ENCODE results near the gene TPGS1. TPM values are rescaled to one million over a fixed set of nuclear protein-coding genes. Genes with fewer than 3 reads are reported as not detected.
A peak's percentile ranks its signal among the peaks of the same experiment; 100 is the strongest.

The TPGS1 gene
- total and polyA plus RNA-seq, 2 donors from 2014 or later = 17.9 to 23.1 TPM

- peak in 2 of 5 donors; percentile 67 to 80 for DNase-seq
- TF ChIP-seq, protein P1, sequence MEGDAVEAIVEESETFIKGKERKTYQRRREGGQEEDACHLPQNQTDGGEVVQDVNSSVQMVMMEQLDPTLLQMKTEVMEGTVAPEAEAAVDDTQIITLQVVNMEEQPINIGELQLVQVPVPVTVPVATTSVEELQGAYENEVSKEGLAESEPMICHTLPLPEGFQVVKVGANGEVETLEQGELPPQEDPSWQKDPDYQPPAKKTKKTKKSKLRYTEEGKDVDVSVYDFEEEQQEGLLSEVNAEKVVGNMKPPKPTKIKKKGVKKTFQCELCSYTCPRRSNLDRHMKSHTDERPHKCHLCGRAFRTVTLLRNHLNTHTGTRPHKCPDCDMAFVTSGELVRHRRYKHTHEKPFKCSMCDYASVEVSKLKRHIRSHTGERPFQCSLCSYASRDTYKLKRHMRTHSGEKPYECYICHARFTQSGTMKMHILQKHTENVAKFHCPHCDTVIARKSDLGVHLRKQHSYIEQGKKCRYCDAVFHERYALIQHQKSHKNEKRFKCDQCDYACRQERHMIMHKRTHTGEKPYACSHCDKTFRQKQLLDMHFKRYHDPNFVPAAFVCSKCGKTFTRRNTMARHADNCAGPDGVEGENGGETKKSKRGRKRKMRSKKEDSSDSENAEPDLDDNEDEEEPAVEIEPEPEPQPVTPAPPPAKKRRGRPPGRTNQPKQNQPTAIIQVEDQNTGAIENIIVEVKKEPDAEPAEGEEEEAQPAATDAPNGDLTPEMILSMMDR (IDR thresholded peaks at IDR 0.05; ENCODE audit: borderline replicate concordance, extremely low read depth, insufficient read depth) = no peak
- no peaks in the 10 kb centered on the region for H3K27me3 ChIP-seq (ENCODE audit: control insufficient read depth, insufficient read depth, low read length)
Measured at GRCh38 chr19:491146-491741, 16.1 kb upstream of the TPGS1 start.

DNA sequence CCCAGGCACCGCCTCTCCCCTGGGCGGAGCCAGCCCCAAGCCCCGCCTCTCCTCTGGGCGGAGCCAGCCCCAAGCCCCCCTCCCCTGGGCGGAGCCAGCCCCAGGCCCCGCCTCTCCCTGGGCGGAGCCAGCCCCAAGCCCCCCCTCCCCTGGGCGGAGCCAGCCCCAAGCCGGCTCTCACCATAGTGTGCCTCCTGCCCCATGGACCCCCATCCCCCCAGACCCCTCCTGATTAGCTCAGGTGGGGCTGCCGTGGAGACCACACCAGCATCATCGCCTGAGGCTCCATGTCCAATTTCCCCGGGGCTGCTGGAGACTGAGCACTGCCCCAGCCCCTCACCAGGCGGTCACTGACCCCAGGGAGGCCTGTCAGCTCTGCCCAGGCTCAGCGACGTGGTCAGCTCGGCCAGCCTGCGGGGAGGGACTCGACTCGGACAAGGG is 15.2 kb upstream of the TPGS1 start:
- TF ChIP-seq, protein P1 (IDR thresholded peaks at IDR 0.05; ENCODE audit: borderline replicate concordance, extremely low read depth, insufficient read depth) = no peak
- DNase-seq = peak in 1 of 5 donors; percentile 70
- Histone ChIP-seq H3K9me3 (ENCODE audit: control insufficient read depth in 2 of 3, insufficient read depth in 1 of 3, low read length in 3 of 3) (no peaks in the 10 kb centered on the region), H3K27me3 (ENCODE audit: control insufficient read depth, insufficient read depth, low read length) (no peaks in the 10 kb centered on the region), H3K27ac (ENCODE audit: low read depth in 2 of 2, low read length in 2 of 2) (no peak overlapping the region), H3K9ac (ENCODE audit: low read length in 3 of 3) (no peak overlapping the region), H3K4me1 (ENCODE audit: control insufficient read depth in 2 of 3, insufficient read depth in 2 of 3, low read depth in 1 of 3, low read length in 3 of 3) (peaks cover 0 to 5% (median 3%) of the 10 kb centered on the region in 3 donors), H3K4me3 (ENCODE audit: low read length in 3 of 3) (no peak overlapping the region), H3K36me3 (ENCODE audit: control insufficient read depth in 2 of 3, insufficient read depth in 3 of 3, low read length in 3 of 3) (no peaks in the 10 kb centered on the region)
- no peak for FAIRE-seq
- intact Hi-C loops (cut with DNase I) = no loop called here

More at GRCh38 chr19:491146-491741, 16.1 kb upstream of the TPGS1 start:
- H3K36me3 ChIP-seq (ENCODE audit: control insufficient read depth in 2 of 3, insufficient read depth in 3 of 3, low read length in 3 of 3) = no peaks in the 10 kb centered on the region
- H3K9ac ChIP-seq (ENCODE audit: low read length in 3 of 3) = no peak overlapping the region
- H3K27ac ChIP-seq (ENCODE audit: low read depth in 2 of 2, low read length in 2 of 2) = no peak overlapping the region
- H3K9me3 ChIP-seq (ENCODE audit: control insufficient read depth in 2 of 3, insufficient read depth in 1 of 3, low read length in 3 of 3) = no peaks in the 10 kb centered on the region
- H3K4me1 ChIP-seq (ENCODE audit: control insufficient read depth in 2 of 3, insufficient read depth in 2 of 3, low read depth in 1 of 3, low read length in 3 of 3) = peaks cover 0 to 5% (median 3%) of the 10 kb centered on the region in 3 donors
- no peak for FAIRE-seq
- H3K4me3 ChIP-seq (ENCODE audit: low read length in 3 of 3) = no peak overlapping the region
- intact Hi-C loops (cut with DNase I) = no loop called here

- TF ChIP-seq, protein P1 (IDR thresholded peaks at IDR 0.05; ENCODE audit: borderline replicate concordance, extremely low read depth, insufficient read depth) = no peak
- no peak overlapping the region for H3K4me3 ChIP-seq (ENCODE audit: low read length in 3 of 3)
- intact Hi-C loops (cut with DNase I) = no loop called here
- DNase-seq (peak in 1 of 5 donors; percentile 57), FAIRE-seq (no peak)
- no peaks in the 10 kb centered on the region for H3K36me3 ChIP-seq (ENCODE audit: control insufficient read depth in 2 of 3, insufficient read depth in 3 of 3, low read length in 3 of 3)
- peaks cover 0 to 9% (median 3%) of the 10 kb centered on the region in 3 donors for H3K4me1 ChIP-seq (ENCODE audit: control insufficient read depth in 2 of 3, insufficient read depth in 2 of 3, low read depth in 1 of 3, low read length in 3 of 3)
- H3K9me3 ChIP-seq (ENCODE audit: control insufficient read depth in 2 of 3, insufficient read depth in 1 of 3, low read length in 3 of 3) = no peaks in the 10 kb centered on the region
- H3K9ac ChIP-seq (ENCODE audit: low read length in 3 of 3) = no peak overlapping the region
- H3K27me3 ChIP-seq (ENCODE audit: control insufficient read depth, insufficient read depth, low read length) = peaks cover 7% of the 10 kb centered on the region
- no peak overlapping the region for H3K27ac ChIP-seq (ENCODE audit: low read depth in 2 of 2, low read length in 2 of 2)
Measured at GRCh38 chr19:493391-494170, 13.7 kb upstream of the TPGS1 start.

Data from kidney (tissue), 14 donors.